M059J (cell line): Measurements from ENCODE around the gene SYNE2. TPM values are rescaled to one million over a fixed set of nuclear protein-coding genes. Genes with fewer than 3 reads are reported as not detected.
A peak's percentile ranks its signal among the peaks of the same experiment; 100 is the strongest.
"Not testable (repeated sequence)": the region's sequence is repeated elsewhere in the genome, so short reads cannot be mapped to it uniquely, and the experiment has no call there.

ENCODE experiments used
- DNase-seq: peaks from one replicate; pipeline ENCODE4 v3.0.0-alpha.2; 2012; ENCODE audit warnings: low read depth
- total RNA-seq: library from RNA; depleted of rRNA; stranded (reverse); fragments of >200 nt; shearing (Covaris generic); gene quantifications from 2 replicates; pipeline ENCODE4 v1.2.3, GENCODE V29; 2014

The SYNE2 gene
- total RNA-seq, 1 experiment from 2014 or later, result 20.2 TPM

GRCh38 chr14:63869940-63870752, 17.3 kb downstream of the SYNE2 start:
- not testable (repeated sequence) for DNase-seq

GRCh38 chr14:63870753-63871037, 17.9 kb downstream of the SYNE2 start:
- DNase-seq, result not testable (repeated sequence)

DNA sequence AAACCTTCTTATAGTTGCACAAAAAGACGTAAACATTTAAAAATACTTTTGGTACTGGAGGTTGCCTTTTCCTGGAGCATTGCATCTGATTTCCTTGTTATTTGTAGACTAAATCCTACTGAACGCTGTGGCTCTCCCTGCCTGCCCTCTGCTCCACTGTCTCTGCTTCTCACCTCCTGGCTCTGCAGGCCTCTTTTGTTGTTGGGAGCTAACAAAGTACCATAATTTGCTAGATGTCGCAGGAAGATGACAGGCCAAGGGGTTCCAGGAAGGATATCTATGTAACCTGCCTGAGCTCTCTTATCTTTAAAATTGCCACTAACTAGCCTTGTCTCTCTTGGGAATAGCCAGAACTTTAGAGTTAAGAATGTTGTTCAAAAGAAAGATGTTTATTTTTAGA, 21.4 kb downstream of the SYNE2 start:
- no peak for DNase-seq

- peak; percentile 52 for DNase-seq
Measured at GRCh38 chr14:63875311-63875710, 22.5 kb downstream of the SYNE2 start.

- DNase-seq, result no peak
Measured at GRCh38 chr14:63877550-63877939, 24.7 kb downstream of the SYNE2 start.

DNA sequence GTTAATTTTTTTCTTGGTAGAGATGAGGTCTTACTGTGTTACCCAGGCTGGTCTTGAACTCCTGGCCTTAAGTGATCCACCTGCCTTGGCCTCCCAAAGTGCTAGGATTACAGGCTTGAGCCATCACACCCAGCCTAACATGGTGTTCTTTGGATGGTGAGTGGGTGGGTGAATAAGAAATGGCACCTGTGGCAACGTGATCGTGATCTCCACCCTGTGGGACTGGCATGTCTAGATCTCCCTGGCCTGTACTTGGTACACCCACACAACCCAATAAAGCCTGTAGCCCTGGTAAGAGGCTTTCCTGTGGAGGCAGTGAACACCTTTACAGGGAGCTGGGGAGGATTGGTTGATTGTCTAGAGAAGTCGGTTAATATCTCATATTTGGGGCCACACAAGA, 25.2 kb downstream of the SYNE2 start:
- DNase-seq, result no peak

- no peak for DNase-seq
Measured at GRCh38 chr14:63878792-63879191, 26.0 kb downstream of the SYNE2 start.

DNA sequence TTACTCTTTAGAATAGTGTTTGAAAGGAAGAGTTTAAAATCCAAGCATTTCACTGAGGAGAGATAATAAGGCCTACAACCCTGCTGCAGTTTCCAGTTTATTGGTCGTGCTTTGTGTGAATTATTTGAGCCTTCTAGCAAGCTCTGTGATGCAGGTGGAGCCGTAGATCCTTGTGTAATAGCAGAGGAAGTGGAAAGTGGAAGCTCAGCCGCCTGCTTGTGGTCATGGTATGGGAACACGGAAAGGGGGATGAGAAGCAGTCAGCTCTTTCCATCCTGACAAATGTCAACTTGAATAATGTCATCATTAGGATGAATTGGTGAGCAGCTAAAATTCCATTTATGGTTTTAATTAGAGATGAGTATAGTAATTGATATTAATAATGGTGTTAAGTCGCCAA, 29.1 kb downstream of the SYNE2 start:
- no peak for DNase-seq

GRCh38 chr14:63887899-63888298, 35.1 kb downstream of the SYNE2 start:
- no peak for DNase-seq

- no peak for DNase-seq
Measured at GRCh38 chr14:63890553-63890952, 37.7 kb downstream of the SYNE2 start.

GRCh38 chr14:63891148-63891975, 38.6 kb downstream of the SYNE2 start:
- DNase-seq, result no peak

- no peak for DNase-seq
Measured at GRCh38 chr14:63892265-63892664, 39.5 kb downstream of the SYNE2 start.

DNA sequence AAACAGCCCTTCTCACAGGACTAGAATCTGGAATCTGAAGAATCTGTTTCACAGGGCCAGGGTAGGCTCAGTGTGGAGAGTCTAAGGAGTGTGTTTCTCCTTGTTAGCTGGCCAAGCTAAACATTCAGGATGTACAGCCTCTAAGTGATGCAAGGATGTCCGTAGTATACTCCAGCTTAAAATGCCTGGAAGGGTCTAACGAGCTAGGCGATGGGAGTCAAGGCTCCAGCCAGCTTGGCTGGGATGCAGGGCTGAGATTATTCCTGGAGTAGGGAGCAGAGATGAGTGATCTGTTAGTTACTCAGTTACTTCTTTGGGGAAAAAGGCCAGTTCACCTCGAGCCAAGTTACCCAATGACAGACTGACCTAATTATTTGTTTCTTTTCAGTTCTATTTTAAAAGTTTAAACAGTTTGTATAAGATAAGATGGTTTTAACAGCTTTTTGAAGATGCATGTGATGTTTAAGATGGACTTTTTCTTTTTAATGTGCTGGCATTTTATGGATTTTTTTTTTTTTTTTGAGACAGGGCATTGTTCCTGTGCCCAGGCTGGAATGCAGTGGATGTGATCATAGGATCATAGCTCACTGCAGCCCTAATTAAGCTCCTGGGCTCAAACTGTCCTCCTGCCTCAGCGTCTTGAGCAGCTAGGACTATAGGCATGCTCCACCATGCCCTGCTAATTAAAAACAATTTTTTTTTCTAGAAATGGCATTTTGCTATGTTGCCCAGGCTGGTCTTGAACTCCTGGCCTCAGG, 41.1 kb downstream of the SYNE2 start:
- peak; percentile 35 for DNase-seq

DNA sequence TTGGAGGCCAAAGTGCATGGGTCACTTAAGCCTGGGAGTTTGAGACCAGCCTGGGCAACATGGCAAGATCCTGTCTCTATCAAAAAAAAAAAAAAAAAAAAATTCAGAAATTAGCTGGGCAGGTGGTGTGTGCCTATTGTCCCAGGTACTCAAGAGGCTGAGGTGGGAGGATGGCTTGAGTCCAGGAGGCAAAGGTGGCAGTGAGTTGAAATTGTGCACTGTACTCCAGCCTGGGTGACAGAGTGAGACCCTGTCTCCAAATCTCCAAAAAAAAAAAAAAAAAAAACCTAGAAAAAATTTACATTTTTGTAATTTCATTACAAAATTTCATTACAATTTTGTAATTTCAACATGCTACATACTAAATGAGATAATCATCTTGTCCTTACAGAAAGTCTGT, 42.7 kb downstream of the SYNE2 start:
- no peak for DNase-seq

DNA sequence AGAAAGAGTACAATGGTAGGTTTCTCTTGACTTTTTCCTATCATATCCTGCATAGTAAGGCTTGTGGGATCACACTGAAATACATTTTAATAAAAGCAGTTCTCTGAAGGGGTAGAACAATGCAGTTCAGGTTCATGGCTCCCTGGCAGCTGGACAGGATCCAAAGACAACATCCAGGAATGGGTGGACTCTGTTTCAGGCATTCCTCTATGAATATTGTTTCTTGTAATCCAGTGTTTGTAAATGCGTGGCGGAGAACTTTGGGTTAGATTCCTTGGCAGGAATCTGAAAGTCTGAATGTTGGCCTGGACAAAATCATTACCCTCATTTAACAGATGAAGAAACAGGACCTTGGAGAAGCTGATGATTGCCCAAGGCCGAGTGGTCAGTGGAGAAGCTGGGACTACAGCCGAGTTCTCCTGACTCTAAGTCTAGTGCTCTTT, 43.5 kb downstream of the SYNE2 start:
- DNase-seq, result peak; percentile 83

DNA sequence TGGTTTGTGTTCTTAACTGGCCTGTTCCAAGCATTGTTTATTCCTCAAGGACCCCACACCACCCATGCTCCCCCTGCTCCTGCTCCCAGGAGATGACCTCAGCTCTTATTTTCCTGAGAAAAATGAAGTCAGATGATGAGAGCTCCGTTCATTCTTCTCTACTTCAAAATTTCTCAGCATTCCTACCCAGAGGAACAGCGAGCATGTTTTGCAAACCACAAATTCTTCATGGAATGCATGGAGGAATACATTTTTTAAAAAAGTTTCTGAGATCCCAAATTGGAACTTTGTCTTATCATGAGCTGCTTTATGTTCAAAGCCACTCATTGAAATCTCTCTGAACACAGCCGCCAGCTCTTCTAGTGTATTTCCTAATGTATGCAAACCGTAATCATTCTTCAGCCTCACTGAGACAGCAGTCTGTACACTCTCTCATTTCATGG, 44.9 kb downstream of the SYNE2 start:
- DNase-seq, result no peak

GRCh38 chr14:63899953-63900352, 47.1 kb downstream of the SYNE2 start:
- DNase-seq, result no peak

DNA sequence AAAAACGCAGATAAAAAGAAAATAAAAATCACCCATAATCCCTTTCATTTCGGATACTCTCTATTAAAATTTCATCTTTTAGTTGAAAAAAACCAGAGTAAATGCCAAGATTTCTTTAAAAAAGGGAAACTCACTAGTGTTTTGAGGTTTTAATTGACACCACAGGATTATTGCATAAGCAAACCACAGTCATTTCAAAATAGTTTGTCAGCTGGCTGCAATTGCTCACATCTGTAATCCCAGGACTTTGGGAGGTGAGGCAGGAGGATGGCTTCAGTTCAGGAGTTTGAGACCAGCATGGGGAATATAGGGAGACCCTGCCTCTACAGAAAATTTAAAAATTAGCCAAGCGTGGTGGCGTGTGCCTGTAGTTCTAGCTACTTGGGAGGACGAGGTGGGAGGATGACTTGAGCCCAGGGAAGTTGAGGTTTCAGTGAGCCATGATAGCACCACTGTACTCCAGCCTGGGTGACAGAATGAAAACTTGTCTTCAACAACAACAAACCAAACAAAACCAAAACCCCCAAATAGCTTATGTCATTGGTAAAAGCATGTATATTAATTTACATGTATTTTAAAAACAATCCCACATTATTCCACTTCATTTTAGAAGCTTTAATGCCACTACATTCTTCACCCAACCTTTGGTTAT, 48.8 kb downstream of the SYNE2 start:
- DNase-seq, result peak; percentile 58

- DNase-seq, result peak; percentile 26
Measured at GRCh38 chr14:63902375-63902976, 49.7 kb downstream of the SYNE2 start.

DNA sequence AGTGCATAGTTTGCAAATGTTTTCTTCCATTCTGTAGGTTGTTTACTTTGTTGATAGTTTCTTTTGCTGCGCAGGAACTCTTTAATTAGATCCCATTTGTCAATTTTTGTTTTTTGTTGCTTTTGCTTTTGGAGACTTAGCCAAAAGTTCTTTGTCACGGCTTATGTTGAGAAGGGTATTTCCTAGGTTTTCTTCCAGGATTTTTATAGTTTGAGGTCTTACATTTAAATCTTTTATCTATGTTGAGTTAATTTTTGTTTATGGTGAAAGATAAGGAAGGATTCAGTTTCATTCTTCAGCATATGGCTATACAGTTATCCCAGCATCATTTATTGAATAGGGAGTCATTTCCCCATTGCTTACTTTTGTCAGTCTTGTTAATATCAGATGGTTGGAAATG, 51.9 kb downstream of the SYNE2 start:
- DNase-seq, result no peak

GRCh38 chr14:63905370-63905769, 52.6 kb downstream of the SYNE2 start:
- no peak for DNase-seq
